Activated CD8-positive, alpha-beta memory T cell treated with anti-CD3 and anti-CD28 coated beads, Interleukin-2, amount 50 U/mL, for 1 hour (primary cell): ENCODE results near the gene MAP7D3.

Source experiments
- DNase-seq: peaks from one replicate; pipeline ENCODE4 v3.0.0-alpha.2; 2020; ENCODE audit errors: extremely low read depth

The MAP7D3 gene

GRCh38 chrX:136206916-136207315 is 44.3 kb downstream of the MAP7D3 start:
- DNase-seq = no peak

DNA sequence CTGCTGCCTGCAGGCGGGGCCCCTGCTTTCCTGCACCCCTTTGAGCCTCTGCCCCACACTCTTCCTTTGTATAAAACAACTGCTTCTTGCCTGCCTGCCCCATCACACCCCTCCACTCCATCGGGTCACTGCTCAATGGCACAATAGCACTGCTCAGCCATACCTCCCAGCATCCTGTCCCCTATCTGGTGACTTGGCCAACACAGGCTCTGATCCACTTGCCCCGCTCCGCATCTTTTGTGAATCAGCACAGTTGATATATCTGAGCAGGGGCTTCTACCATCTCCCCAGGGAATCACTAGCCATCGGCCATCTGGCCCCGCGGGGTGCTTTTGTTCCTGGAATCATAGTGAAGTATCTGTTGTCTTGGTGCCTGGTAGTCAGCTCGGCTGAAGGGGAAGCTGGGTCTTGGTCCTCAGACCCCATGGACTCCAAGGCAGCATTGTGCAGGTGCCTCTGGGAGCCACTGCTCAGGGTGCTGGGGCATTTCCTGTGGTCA is 45.3 kb downstream of the MAP7D3 start:
- DNase-seq = no peak

DNA sequence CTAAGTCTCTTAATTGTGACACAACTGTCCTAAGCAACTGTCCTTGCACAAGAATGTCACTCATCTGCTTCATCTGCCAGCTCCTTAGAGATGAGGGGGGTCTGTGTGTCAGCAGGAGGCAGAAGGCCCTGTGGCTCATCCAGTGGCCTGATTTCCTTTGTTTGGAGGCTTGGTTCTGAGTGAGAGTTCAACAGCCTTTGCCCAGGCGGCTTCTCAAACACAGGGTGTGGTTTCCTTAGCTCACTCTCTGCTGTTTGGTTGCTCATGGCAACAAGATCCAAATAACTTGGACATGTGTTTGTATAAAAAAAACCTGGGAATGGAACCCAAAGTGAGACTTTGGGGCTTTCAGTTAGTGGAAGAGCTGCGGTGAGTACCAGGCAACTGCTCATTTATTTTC is 46.6 kb downstream of the MAP7D3 start:
- DNase-seq = no peak

- DNase-seq = no peak
These were observed 47.2 kb downstream of the MAP7D3 start for GRCh38 chrX:136203951-136204350.

DNA sequence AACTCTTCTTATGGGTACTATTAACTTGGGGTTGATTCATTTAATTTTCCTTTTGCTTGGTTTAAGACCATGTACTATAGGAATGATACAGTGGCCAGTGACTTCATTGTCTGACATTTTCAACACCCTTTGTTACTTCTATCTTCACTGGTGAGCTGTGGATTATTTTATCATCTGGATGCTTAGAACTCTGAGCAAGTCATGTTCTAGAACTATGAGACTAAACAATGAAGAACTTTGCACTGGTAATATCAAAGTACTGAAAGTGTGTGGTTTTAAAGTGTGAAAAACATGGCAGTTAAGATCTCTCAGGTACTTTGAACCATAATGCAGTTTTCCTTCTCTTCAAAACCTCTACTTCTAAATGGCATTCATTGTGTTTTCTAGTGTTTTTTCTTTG is 47.8 kb downstream of the MAP7D3 start:
- no peak for DNase-seq

DNA sequence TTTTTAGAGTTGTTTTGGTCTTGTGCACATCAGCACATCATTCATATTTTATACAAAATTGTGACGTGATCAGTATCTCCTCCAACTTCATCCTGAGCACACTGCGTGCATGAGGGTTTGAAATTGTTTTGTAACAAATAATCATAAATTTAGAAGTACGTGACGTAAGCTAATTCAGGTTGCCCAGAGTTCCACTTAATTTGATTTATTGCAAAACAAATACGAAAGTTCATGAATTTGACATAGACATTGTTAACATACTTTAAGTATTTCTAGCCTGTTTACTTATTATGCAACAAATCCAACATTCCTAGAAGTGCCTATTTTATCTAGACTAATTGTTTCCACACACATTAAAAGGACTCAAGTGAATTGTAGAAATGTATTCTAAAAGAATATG is 48.3 kb downstream of the MAP7D3 start:
- no peak for DNase-seq

DNA sequence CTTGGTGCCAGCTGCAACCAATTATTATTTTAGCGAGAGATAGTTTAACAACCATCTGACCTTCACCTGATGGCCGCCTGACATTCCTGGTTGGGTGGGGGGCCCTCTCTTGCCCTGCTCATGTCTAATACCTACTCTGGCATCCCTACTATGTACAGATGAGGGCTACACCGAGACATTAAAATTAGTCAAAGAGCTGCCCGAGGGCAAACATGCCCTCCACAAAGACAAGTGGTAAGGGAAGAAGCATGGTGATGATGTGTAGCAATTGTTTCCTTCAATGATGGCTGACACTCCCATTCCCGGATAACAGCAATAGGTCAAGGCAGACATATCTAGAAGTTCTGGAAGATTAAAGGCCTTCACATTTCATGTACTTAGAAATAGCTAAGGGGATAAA is 49.6 kb downstream of the MAP7D3 start:
- no peak for DNase-seq

GRCh38 chrX:136200466-136200865 is 50.7 kb downstream of the MAP7D3 start:
- no peak for DNase-seq

DNA sequence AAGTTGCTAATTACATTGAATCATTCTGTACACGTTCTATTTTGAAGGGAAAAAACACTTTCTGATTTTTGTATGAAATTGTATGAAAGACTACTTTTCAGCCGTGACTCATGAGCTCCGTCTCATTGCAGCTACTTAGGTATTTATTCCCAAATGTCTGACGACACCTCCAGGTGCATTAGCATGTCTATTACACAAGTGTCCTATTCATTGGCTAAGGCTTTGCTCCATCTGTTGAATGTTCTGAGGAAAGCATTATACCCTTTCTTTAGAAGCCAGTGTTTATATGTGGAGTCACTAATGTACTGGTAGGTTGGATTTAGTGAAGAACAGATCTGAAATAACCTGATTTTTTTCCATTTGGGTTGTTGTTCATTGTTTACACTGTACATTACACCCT is 51.8 kb downstream of the MAP7D3 start:
- DNase-seq = no peak

DNA sequence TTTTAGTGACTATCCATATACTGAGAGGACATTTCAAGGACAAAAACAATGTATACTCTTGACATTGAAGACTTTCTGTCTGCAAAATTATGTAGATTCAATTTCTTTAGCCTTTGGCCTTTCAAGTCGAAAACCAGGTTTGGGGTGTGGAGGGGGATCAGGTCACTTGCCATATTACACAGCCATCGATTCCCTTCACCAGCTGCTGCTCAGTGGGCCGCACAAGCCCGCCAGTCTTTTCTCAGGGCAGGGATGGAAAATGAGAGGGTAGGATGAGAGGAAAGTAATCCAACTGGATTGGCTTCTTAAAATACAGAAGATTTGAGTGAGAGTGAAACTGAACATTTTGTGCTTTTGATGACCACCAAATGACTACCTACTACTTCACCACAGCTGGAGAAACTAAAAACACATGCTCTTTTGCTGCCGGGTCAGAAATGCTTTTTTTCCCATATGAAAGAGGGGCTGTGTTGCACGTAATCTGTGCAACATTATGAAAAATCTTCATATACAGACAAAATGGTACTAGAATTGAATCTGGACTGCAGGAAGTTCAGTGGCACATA is 52.4 kb downstream of the MAP7D3 start:
- no peak for DNase-seq

GRCh38 chrX:136198010-136198409 is 53.2 kb downstream of the MAP7D3 start:
- DNase-seq = no peak

DNA sequence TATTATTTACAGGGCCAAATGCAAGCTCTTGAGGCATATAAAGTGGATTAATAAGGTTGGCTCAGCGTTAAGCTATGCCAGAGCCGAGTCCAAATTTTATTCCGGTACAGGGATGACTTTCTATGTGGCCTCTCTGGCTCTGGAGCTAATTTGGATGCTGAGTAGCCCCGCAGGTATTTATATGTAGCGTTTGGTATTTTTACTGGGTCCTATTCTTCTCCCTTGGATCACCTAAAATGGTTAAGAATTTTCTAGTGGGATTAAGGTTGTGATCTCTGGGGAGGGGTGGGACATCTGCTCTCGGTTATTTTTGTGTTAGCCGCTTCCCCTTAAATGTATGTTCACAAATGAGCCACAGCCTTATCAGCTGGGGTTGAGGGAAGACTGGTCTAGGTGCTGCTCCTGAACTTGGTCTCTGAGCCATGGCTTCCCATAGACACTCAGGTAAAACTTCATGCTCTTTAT is 54.5 kb downstream of the MAP7D3 start:
- no peak for DNase-seq

DNA sequence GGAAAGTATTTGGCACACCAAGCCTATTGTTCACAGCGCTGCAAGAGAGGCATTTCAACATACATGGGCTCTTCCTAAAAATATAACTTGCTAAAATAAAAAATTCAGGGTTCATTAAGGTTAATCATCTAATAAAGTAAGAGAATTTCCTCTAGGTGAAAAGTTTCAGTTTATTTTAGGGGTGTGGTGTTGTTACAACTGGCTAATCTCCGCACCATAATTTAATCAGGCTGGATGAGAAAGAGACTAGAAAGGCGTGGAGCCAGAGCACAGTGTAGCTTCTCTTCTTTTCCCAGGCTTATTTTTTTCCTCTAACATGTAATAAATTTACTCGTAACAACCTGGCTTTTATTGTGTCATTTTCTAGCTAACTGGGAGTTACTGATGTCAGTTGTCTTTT is 56.0 kb downstream of the MAP7D3 start:
- no peak for DNase-seq

DNA sequence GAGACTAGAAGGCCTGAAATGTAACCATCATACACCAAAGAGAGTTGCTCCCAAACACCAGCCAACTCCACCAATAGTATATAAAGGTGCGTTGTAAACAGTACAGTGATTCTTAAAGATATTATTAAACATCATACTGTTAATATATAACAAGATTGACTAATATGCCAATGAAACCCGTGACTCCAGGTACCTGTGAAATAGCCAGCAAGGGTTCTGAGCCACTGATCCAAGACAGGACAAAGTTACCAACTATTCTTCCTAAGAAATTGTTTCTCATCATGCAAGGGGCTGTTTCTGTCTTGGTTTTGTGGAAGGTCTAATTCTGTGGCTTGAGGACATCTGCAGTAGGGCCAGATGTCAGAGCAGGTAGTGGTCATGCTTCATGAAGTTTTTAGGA is 56.7 kb downstream of the MAP7D3 start:
- DNase-seq = no peak

- DNase-seq = no peak
These were observed 57.4 kb downstream of the MAP7D3 start for GRCh38 chrX:136193771-136194170.

DNA sequence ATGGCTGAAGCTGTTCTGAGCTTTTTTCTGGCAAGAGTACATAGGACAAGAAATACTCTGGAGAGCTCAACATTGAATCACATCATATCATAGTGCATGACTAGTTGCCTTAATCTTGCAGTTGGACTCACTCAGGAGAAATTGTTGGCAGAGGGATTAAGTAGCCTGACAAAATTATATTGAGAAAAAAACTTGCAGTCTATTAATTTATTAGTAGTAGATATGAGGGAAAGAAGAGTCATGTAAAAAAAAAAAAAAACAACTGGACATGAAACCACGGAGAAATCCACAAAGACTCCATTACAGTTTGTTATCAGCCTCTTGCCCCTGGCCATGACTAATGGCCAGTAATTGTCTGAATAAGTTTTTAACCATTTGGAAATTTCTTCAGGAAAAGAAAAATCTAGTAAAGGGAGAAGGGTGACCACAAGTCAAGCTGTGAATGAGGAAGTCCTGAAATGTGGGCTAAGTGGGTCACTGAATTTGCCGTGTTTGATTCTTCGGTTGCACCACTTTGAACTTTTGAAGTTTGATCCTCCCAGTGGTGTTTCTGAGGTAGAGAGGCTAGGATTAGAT is 58.3 kb downstream of the MAP7D3 start:
- DNase-seq = no peak

GRCh38 chrX:136192135-136192534 is 59.1 kb downstream of the MAP7D3 start:
- DNase-seq = no peak

- no peak for DNase-seq
These were observed 60.0 kb downstream of the MAP7D3 start for GRCh38 chrX:136191171-136191570.

DNA sequence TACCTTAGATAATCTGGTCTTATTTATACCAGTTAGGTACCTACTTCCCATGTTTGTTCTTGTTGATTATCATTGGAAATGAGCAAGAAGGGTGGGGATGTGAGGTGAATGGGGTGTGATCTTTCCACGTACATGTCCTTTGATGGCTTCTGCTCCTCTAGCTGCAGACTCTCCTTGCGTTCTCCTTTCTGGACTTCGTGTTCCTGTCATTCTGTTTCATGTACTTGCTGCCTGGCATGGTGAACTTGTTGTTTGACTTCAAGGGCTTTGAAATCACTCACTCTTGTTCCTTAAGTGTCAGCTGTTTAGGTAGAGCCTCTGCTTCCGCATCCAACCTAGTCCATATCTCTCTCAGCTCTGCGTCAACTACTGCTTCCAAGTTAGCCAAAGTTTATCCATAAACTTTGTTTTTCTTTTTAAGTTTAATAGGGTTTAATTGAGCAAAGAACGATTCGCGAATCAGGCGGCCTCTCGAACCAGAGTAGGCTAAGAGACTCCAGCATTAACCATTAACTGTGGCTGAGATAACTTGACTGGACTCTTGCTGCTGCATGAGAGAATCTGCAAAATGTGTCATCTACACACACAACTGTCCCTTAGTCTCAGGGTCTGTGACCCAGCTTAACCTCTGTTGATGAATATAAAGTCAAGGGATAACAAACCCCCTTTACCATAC is 61.0 kb downstream of the MAP7D3 start:
- DNase-seq = no peak

GRCh38 chrX:136189222-136189621 is 62.0 kb downstream of the MAP7D3 start:
- DNase-seq = no peak

- DNase-seq = no peak
These were observed 65.2 kb downstream of the MAP7D3 start for GRCh38 chrX:136186023-136186413.

- DNase-seq = no peak
These were observed 65.7 kb downstream of the MAP7D3 start for GRCh38 chrX:136185401-136186022.

GRCh38 chrX:136183917-136184316 is 67.3 kb downstream of the MAP7D3 start:
- DNase-seq = no peak
